ENCODE results near the gene SLC9A8. TPM values are rescaled to one million over a fixed set of nuclear protein-coding genes. Genes with fewer than 3 reads are reported as not detected.

SLC9A8 gene
- total and polyA plus RNA-seq, 12 donors, result 3.3 to 8.7 (median 6.9) TPM

- H3K9me3 ChIP-seq, result no peaks in the 10 kb centered on the region
- H3K27ac ChIP-seq, result peak overlapping the region; percentile 53 to 86 (median 82)
- TF ChIP-seq CTCF (IDR thresholded peaks at IDR 0.05), result no peak
- intact Hi-C loops (cut with DNase I), result loop anchor here in 1 of 10 donors (10.0 kb wide), 1 partner anchor 296 kb away; no protein-coding TSS in a partner anchor
- WGBS, 2 donors, result 40 to 56% methylated on average over 4 of the region's 4 CpGs
- H3K4me3 ChIP-seq, result no peak overlapping the region
- peak in 3 of 8 donors; percentile 2 to 41 (median 14) for ATAC-seq
- DNase-seq, result no peak
- no peaks in the 10 kb centered on the region for H3K27me3 ChIP-seq
- H3K36me3 ChIP-seq, result peaks cover 0 to 53% (median 21%) of the 10 kb centered on the region in 9 donors
- peaks cover 12 to 92% (median 63%) of the 10 kb centered on the region in 9 donors for H3K4me1 ChIP-seq
These were observed 97.7 kb downstream of the SLC9A8 start for GRCh38 chr20:49910340-49910706.

GRCh38 chr20:49913399-49914047, 100.9 kb downstream of the SLC9A8 start:
- H3K4me1 ChIP-seq, result peaks cover 12 to 74% (median 68%) of the 10 kb centered on the region in 9 donors

GRCh38 chr20:49914310-49915117, 101.9 kb downstream of the SLC9A8 start:
- TF ChIP-seq CTCF (IDR thresholded peaks at IDR 0.05), result no peak
- peaks cover 11 to 64% (median 59%) of the 10 kb centered on the region in 9 donors for H3K4me1 ChIP-seq

More at GRCh38 chr20:49913399-49914047, 100.9 kb downstream of the SLC9A8 start:
- H3K4me3 ChIP-seq, result peak overlapping the region in 4 of 10 donors; percentile 81 to 100 (median 98)
- peaks cover 0 to 21% (median 2%) of the 10 kb centered on the region in 9 donors for H3K36me3 ChIP-seq
- peak overlapping the region in 2 of 10 donors; percentile 28 to 43 for H3K27ac ChIP-seq
- no peak for DNase-seq
- WGBS, 2 donors, result 69 to 73% methylated on average over 16 of the region's 16 CpGs
- no peaks in the 10 kb centered on the region for H3K27me3 ChIP-seq
- no peaks in the 10 kb centered on the region for H3K9me3 ChIP-seq
- no peak for ATAC-seq
- TF ChIP-seq CTCF (IDR thresholded peaks at IDR 0.05), result no peak
- intact Hi-C loops (cut with DNase I), result loop anchor here in 1 of 10 donors (10.0 kb wide), 1 partner anchor 299 kb away; no protein-coding TSS in a partner anchor

GRCh38 chr20:49915118-49915379, 102.4 kb downstream of the SLC9A8 start:
- no peak for DNase-seq
- peak in 4 of 8 donors; percentile 1 to 45 (median 7) for ATAC-seq
- peak in 1 of 9 donors; percentile 18 for TF ChIP-seq CTCF (IDR thresholded peaks at IDR 0.05)
- Histone ChIP-seq H3K4me3 (peak overlapping the region; percentile 81 to 100 (median 98)), H3K9me3 (no peaks in the 10 kb centered on the region), H3K36me3 (peaks cover 0 to 6% (median 0%) of the 10 kb centered on the region in 9 donors), H3K27ac (peak overlapping the region; percentile 96 to 99 (median 99)), H3K4me1 (peaks cover 7 to 59% (median 54%) of the 10 kb centered on the region in 9 donors), H3K27me3 (no peaks in the 10 kb centered on the region)
- 0 to 1% methylated on average over 22 to 23 of the region's 23 CpGs for WGBS, 2 donors
- intact Hi-C loops (cut with DNase I), result loop anchor here in 1 of 10 donors (10.0 kb wide), 1 partner anchor 300 kb away; no protein-coding TSS in a partner anchor

More at GRCh38 chr20:49914310-49915117, 101.9 kb downstream of the SLC9A8 start:
- H3K27ac ChIP-seq, result peak overlapping the region in 9 of 10 donors; percentile 96 to 99 (median 99)
- WGBS, 2 donors, result 3 to 5% methylated on average over 19 of the region's 19 CpGs
- H3K36me3 ChIP-seq, result peaks cover 0 to 11% (median 0%) of the 10 kb centered on the region in 9 donors
- H3K9me3 ChIP-seq, result no peaks in the 10 kb centered on the region
- DNase-seq (no peak), ATAC-seq (no peak)
- H3K27me3 ChIP-seq, result no peaks in the 10 kb centered on the region
- peak overlapping the region; percentile 81 to 100 (median 98) for H3K4me3 ChIP-seq
- intact Hi-C loops (cut with DNase I), result loop anchor here in 1 of 10 donors (10.0 kb wide), 1 partner anchor 300 kb away; no protein-coding TSS in a partner anchor

All from heart right ventricle (tissue), 16 donors.